Immature natural killer cell (primary cell): ENCODE measurements around the gene LRIG2. TPM values are rescaled to one million over a fixed set of nuclear protein-coding genes. Genes with fewer than 3 reads are reported as not detected.

Experiments
- DNase-seq, 3 donors: peaks; one replicate each; pipeline ENCODE4 v3.0.0; 2022; ENCODE audit warnings: mixed read lengths in 1 of 3
- H3K27ac Mint-ChIP-seq, 6 donors: one replicate each; pipeline ENCODE4 v1.8.0; 2020; ENCODE audit warnings: mixed read lengths in 6 of 6, mild to moderate bottlenecking in 5 of 6, inconsistent platforms in 4 of 6, moderate library complexity in 3 of 6
- H3K27me3 Mint-ChIP-seq, 3 donors: one replicate each; pipeline ENCODE4 v1.8.0; 2020 to 2021; ENCODE audit warnings: low read depth in 3 of 3, mild to moderate bottlenecking in 3 of 3, mixed read lengths in 3 of 3, moderate library complexity in 3 of 3, inconsistent platforms in 1 of 3
- H3K36me3 Mint-ChIP-seq, 3 donors: one replicate each; pipeline ENCODE4 v1.8.0; 2020; ENCODE audit warnings: mixed read lengths in 3 of 3, inconsistent platforms in 2 of 3, mild to moderate bottlenecking in 2 of 3
- H3K4me1 Mint-ChIP-seq, 2 donors: one replicate each; pipeline ENCODE4 v1.8.0; 2020; ENCODE audit warnings: inconsistent platforms in 2 of 2, mild to moderate bottlenecking in 2 of 2, mixed read lengths in 2 of 2, moderate library complexity in 1 of 2
- H3K4me3 Mint-ChIP-seq, 5 donors: one replicate each; pipeline ENCODE4 v1.8.0; 2020; ENCODE audit warnings: mild to moderate bottlenecking in 5 of 5, mixed read lengths in 5 of 5, inconsistent platforms in 3 of 5, moderate library complexity in 3 of 5
- H3K9me3 Mint-ChIP-seq, 6 donors: one replicate each; pipeline ENCODE4 v1.8.0; 2020; ENCODE audit warnings: mild to moderate bottlenecking in 6 of 6, mixed read lengths in 6 of 6, inconsistent platforms in 4 of 6, moderate library complexity in 3 of 6
- polyA plus RNA-seq, 3 donors: library from polyadenylated mRNA; unstranded; fragments of 300-500 nt; fragmentation: Illumina TruSeq; gene quantifications; one replicate each; pipeline ENCODE4 v1.2.3, GENCODE V29; 2021

The LRIG2 gene
- polyA plus RNA-seq, 3 donors from 2014 or later: 2.4 to 6.1 (median 5.5) TPM

DNA sequence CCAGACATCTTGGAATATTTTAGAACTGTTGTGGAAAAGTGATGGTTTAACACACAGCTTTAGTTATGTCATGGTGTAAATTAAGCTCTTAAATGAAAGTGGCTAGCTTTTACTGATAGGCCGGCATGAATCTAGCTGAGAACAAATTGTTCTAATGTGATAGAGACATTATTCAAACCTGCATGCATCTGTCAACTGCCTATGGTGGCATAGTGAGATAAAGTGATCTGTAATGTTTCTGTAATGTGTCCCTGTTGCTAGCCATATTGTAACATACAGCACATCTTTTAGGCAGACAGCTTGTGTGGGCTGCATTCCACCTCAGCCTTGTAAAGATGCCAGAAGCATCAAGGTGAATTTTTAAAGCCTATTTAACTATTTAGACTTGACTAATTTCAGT is 16.0 kb downstream of the LRIG2 start:
- DNase-seq: no peak
- H3K27me3 Mint-ChIP-seq: no peaks in the 10 kb centered on the region
- peak overlapping the region in 1 of 6 donors; percentile 1 for H3K27ac Mint-ChIP-seq
- H3K9me3 Mint-ChIP-seq: no peaks in the 10 kb centered on the region
- H3K4me3 Mint-ChIP-seq: no peak overlapping the region
- peaks cover 6 to 9% (median 9%) of the 10 kb centered on the region in 3 donors for H3K36me3 Mint-ChIP-seq
- H3K4me1 Mint-ChIP-seq: peaks cover 20 to 59% of the 10 kb centered on the region in 2 donors

DNA sequence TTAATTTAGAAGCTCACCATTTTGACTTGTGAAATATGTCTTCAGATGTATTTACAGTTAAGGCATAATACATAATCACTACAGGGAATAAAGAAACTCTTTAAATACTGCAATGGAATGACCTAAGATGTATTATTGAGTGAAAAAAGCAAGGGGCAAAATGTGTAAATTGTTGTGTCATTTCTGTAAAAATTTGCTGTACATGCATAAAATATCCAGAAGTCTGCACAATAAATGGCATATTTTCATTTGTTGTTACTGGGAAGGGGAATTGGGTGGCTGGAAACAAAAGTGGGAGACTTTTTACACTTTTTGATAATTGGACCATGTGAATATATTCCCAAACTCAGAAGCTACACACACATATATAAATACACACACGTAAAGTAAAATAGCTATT is 17.1 kb downstream of the LRIG2 start:
- Mint-ChIP-seq H3K27ac (no peak overlapping the region), H3K4me1 (peaks cover 19 to 54% of the 10 kb centered on the region in 2 donors), H3K27me3 (no peaks in the 10 kb centered on the region), H3K9me3 (no peaks in the 10 kb centered on the region), H3K4me3 (no peak overlapping the region), H3K36me3 (peaks cover 7 to 17% (median 16%) of the 10 kb centered on the region in 3 donors)
- no peak for DNase-seq

GRCh38 chr1:113091988-113092594 is 19.1 kb downstream of the LRIG2 start:
- Mint-ChIP-seq H3K36me3 (peaks cover 14 to 29% (median 19%) of the 10 kb centered on the region in 3 donors), H3K4me1 (peaks cover 14 to 44% of the 10 kb centered on the region in 2 donors)

GRCh38 chr1:113094506-113094905 is 21.5 kb downstream of the LRIG2 start:
- Mint-ChIP-seq H3K9me3 (no peaks in the 10 kb centered on the region), H3K4me1 (peaks cover 7 to 23% of the 10 kb centered on the region in 2 donors), H3K4me3 (no peak overlapping the region), H3K36me3 (peaks cover 14 to 39% (median 19%) of the 10 kb centered on the region in 3 donors), H3K27ac (no peak overlapping the region), H3K27me3 (no peaks in the 10 kb centered on the region)
- no peak for DNase-seq

More at GRCh38 chr1:113091988-113092594, 19.1 kb downstream of the LRIG2 start:
- Mint-ChIP-seq H3K27me3 (no peaks in the 10 kb centered on the region), H3K27ac (no peak overlapping the region), H3K9me3 (no peaks in the 10 kb centered on the region), H3K4me3 (no peak overlapping the region)
- DNase-seq: no peak

DNA sequence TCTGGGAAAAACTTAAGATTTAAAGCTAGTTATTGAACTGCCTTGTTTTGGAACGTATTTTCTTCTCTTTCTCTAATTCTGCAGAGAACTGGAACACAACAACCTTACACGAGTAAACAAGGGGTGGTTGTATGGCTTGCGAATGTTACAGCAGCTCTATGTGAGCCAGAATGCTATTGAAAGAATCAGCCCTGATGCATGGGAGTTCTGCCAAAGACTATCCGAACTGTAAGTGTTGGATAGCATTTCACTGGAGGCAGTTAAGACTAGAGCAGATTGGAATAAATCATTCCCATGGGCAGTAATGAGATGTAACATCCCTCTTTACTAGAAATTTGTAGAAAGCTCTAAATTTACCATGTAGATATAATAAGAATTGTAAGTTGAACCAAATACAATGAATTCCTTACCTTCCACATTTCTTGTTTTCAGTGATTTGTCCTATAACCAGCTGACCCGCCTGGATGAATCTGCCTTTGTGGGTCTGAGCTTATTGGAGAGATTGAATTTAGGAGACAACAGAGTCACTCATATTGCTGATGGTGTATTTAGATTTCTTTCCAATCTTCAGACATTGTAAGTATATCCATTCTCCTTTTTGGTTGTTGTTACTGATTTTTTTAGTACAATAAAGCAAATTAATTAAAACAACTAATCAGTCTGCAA is 22.9 kb downstream of the LRIG2 start:
- H3K4me1 Mint-ChIP-seq: peaks cover 3 to 15% of the 10 kb centered on the region in 2 donors
- no peak for DNase-seq
- no peaks in the 10 kb centered on the region for H3K9me3 Mint-ChIP-seq
- H3K27ac Mint-ChIP-seq: peak overlapping the region in 1 of 6 donors; percentile 30
- H3K27me3 Mint-ChIP-seq: no peaks in the 10 kb centered on the region
- peaks cover 14 to 45% (median 19%) of the 10 kb centered on the region in 3 donors for H3K36me3 Mint-ChIP-seq
- H3K4me3 Mint-ChIP-seq: no peak overlapping the region

DNA sequence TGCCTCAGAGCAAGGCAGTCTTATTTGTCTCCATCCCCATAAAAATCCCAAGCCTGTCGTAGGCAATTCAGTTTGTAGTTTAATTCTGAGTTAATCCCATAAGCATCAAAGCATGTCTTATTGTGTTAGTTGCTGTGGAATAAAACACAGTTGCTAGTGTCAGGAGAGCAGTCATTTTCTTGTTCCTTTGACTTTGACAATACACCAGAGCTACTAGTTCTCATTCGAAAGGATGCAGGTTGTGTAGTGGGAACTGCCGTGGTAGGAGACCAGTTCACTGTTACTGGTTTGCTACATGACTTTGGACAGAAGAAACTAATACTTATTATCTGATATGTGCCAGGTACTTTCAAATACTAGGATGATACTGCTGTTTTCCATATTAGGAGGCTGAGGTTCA is 23.5 kb downstream of the LRIG2 start:
- Mint-ChIP-seq H3K4me3 (no peak overlapping the region), H3K9me3 (no peaks in the 10 kb centered on the region), H3K27me3 (no peaks in the 10 kb centered on the region), H3K27ac (peak overlapping the region in 1 of 6 donors; percentile 30), H3K36me3 (peaks cover 18 to 48% (median 22%) of the 10 kb centered on the region in 3 donors), H3K4me1 (peaks cover 1 to 11% of the 10 kb centered on the region in 2 donors)
- DNase-seq: no peak

- Mint-ChIP-seq H3K4me1 (no peaks in the 10 kb centered on the region), H3K9me3 (no peaks in the 10 kb centered on the region), H3K27ac (peak overlapping the region in 3 of 6 donors; percentile 6 to 15 (median 8)), H3K36me3 (peaks cover 14 to 45% (median 25%) of the 10 kb centered on the region in 3 donors), H3K4me3 (no peak overlapping the region), H3K27me3 (no peaks in the 10 kb centered on the region)
- no peak for DNase-seq
Observed at GRCh38 chr1:113101588-113101987, 28.6 kb downstream of the LRIG2 start.

- Mint-ChIP-seq H3K4me3 (no peak overlapping the region), H3K27me3 (no peaks in the 10 kb centered on the region), H3K27ac (peak overlapping the region in 3 of 6 donors; percentile 7 to 55 (median 8)), H3K4me1 (no peaks in the 10 kb centered on the region), H3K36me3 (peaks cover 23 to 54% (median 26%) of the 10 kb centered on the region in 3 donors), H3K9me3 (no peaks in the 10 kb centered on the region)
- DNase-seq: no peak
Observed at GRCh38 chr1:113103048-113103447, 30.1 kb downstream of the LRIG2 start.

GRCh38 chr1:113103977-113104376 is 31.0 kb downstream of the LRIG2 start:
- H3K9me3 Mint-ChIP-seq: no peaks in the 10 kb centered on the region
- H3K27me3 Mint-ChIP-seq: no peaks in the 10 kb centered on the region
- no peak for DNase-seq
- peaks cover 24 to 50% (median 26%) of the 10 kb centered on the region in 3 donors for H3K36me3 Mint-ChIP-seq
- H3K27ac Mint-ChIP-seq: peak overlapping the region in 1 of 6 donors; percentile 32
- no peak overlapping the region for H3K4me3 Mint-ChIP-seq
- H3K4me1 Mint-ChIP-seq: no peaks in the 10 kb centered on the region

DNA sequence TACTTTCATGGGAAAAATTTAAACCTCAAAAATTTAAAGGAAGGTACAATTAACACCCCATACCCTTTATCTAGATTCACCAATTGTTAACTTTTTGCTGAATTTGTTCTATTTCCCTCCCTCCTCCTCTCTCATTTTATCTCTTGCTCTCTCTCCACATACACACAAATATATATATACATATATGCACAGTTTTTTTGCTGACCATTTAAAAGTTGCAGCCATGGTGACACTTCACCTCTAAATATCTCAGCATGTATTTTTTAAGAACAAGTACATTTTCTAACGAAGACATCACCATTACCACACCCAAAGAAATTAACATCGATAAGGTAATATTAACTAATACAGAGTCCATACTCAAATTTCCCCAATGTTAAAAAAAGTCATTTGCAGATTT is 33.9 kb downstream of the LRIG2 start:
- H3K9me3 Mint-ChIP-seq: no peaks in the 10 kb centered on the region
- H3K27ac Mint-ChIP-seq: peak overlapping the region in 1 of 6 donors; percentile 55
- H3K4me3 Mint-ChIP-seq: no peak overlapping the region
- peaks cover 29 to 53% (median 32%) of the 10 kb centered on the region in 3 donors for H3K36me3 Mint-ChIP-seq
- no peaks in the 10 kb centered on the region for H3K4me1 Mint-ChIP-seq
- H3K27me3 Mint-ChIP-seq: no peaks in the 10 kb centered on the region
- no peak for DNase-seq

GRCh38 chr1:113109908-113110554 is 37.0 kb downstream of the LRIG2 start:
- peak overlapping the region in 1 of 6 donors; percentile 39 for H3K27ac Mint-ChIP-seq
- DNase-seq: no peak
- H3K4me3 Mint-ChIP-seq: no peak overlapping the region
- no peaks in the 10 kb centered on the region for H3K4me1 Mint-ChIP-seq
- H3K36me3 Mint-ChIP-seq: peaks cover 31 to 51% (median 31%) of the 10 kb centered on the region in 3 donors
- no peaks in the 10 kb centered on the region for H3K9me3 Mint-ChIP-seq
- H3K27me3 Mint-ChIP-seq: no peaks in the 10 kb centered on the region

DNA sequence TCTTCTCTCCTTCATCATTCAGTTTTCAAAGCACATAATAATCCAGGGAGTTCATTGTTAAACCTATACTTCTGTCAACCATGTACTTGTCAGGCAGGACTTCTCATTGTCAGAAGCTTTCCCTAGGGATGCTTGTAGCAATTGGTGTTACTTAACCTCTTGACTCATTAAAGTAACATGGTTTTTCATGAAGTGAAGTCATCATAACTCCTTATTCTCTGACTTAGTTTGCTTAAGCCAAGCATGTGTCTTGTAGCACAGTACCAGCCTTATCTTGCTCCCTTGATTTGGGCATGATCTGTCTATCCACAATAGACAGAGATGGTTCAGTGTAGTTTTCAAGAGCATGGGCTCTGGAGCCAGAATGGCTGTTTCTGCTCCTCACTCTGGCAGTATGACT is 45.3 kb downstream of the LRIG2 start:
- peak overlapping the region in 3 of 6 donors; percentile 6 to 51 (median 11) for H3K27ac Mint-ChIP-seq

DNA sequence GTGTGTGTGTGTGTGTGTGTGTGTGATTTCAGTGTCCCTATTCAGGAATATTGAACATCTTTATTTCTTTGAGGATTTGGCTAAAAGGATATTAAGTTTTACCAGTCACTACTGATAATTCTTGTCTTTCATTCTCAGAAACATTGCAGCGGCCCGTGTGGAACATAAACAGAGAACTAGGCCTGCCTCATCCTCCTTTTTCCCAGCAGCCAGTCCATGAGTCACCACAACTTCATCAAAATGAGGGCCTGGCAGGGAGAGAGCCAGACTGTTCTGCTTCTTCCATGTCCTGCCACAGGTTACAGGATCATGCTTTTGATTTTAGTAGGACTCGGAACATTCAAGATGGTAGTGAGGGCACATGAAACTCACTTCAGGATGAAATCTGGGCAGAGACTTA is 50.7 kb downstream of the LRIG2 start:
- Mint-ChIP-seq H3K9me3 (peaks cover 0 to 1% (median 0%) of the 10 kb centered on the region in 6 donors), H3K4me3 (no peak overlapping the region), H3K4me1 (no peaks in the 10 kb centered on the region), H3K27ac (no peak overlapping the region), H3K27me3 (no peaks in the 10 kb centered on the region), H3K36me3 (peaks cover 32 to 46% (median 33%) of the 10 kb centered on the region in 3 donors)
- DNase-seq: no peak

More for the DNA sequence above, 45.3 kb downstream of the LRIG2 start:
- no peaks in the 10 kb centered on the region for H3K9me3 Mint-ChIP-seq
- H3K4me1 Mint-ChIP-seq: no peaks in the 10 kb centered on the region
- H3K4me3 Mint-ChIP-seq: no peak overlapping the region
- DNase-seq: no peak
- H3K27me3 Mint-ChIP-seq: peaks cover 0 to 1% (median 1%) of the 10 kb centered on the region in 3 donors
- H3K36me3 Mint-ChIP-seq: peaks cover 35 to 46% (median 43%) of the 10 kb centered on the region in 3 donors

DNA sequence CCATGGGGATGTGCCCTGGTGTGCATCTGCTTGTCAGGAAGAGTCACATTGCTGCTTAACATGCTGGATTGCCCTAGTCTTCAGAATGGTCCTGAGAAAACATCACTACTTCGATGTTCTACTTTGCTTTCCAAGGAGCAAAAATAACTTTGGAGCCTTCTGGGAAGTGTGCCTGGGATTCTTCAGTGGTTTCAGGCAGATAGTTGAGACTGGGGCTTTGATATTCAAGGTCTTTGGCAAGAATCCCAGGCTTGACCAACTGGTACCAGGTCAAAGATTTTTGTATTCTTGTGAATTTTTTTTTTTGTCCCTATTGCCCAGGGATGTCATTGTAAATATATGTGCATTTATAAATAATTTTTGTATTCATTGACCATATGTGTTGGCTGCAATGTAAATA is 51.4 kb downstream of the LRIG2 start:
- Mint-ChIP-seq H3K4me1 (peaks cover under 1% of the 10 kb centered on the region in 2 donors), H3K4me3 (no peak overlapping the region), H3K36me3 (peaks cover 26 to 42% (median 27%) of the 10 kb centered on the region in 3 donors), H3K27me3 (no peaks in the 10 kb centered on the region), H3K9me3 (peaks cover 0 to 1% (median 0%) of the 10 kb centered on the region in 6 donors), H3K27ac (no peak overlapping the region)
- no peak for DNase-seq
